SU-DHL-6 (cell line): ENCODE measurements around the gene NCCRP1.

Experiments used
- H2AFZ ChIP-seq: fragments of 200-600 bp; sonication (generic); 2 replicates; pipeline ENCODE4 v1.6.1; 2014; ENCODE audit warnings: low read depth, mild to moderate bottlenecking, moderate library complexity, mixed read lengths, antibody characterized with exemption, low read length; ENCODE audit not compliant: severe bottlenecking
- H3F3A ChIP-seq: fragments of 200-600 bp; shearing (Covaris generic); 2 replicates; pipeline ENCODE4 v1.6.0; 2016; ENCODE audit warnings: antibody characterized with exemption, mild to moderate bottlenecking; ENCODE audit not compliant: insufficient read depth
- H3K27ac ChIP-seq: fragments of 200-600 bp; sonication (generic); 2 replicates; pipeline ENCODE4 v1.5.1; 2016; ENCODE audit warnings: low read depth, mild to moderate bottlenecking, low read length, moderate library complexity, mixed read lengths
- H3K27me3 ChIP-seq: fragments of 200-600 bp; sonication (generic), shearing (Covaris generic); 2 replicates; pipeline ENCODE4 v1.6.0; 2014; ENCODE audit warnings: mild to moderate bottlenecking, low read length
- H3K36me3 ChIP-seq: fragments of 200-600 bp; sonication (generic); 2 replicates; pipeline ENCODE4 v1.6.1; 2014; ENCODE audit warnings: mild to moderate bottlenecking, low read length, mixed read lengths
- H3K4me2 ChIP-seq: fragments of 300-600, 200-600 bp; shearing (Covaris generic), sonication (generic); 2 replicates; pipeline ENCODE4 v1.6.0; 2014; ENCODE audit warnings: low read length, low read depth, mild to moderate bottlenecking; ENCODE audit not compliant: poor library complexity, severe bottlenecking
- H3K4me3 ChIP-seq: fragments of 200-600 bp; sonication (generic); 2 replicates; pipeline ENCODE4 v1.5.1; 2014; ENCODE audit warnings: antibody characterized with exemption, low read length, mild to moderate bottlenecking, mixed read lengths; ENCODE audit not compliant: insufficient read depth, poor library complexity, severe bottlenecking
- H3K79me2 ChIP-seq: fragments of 200-600 bp; sonication (generic); 2 replicates; pipeline ENCODE4 v1.6.1; 2014; ENCODE audit warnings: mild to moderate bottlenecking, low read length, moderate library complexity; ENCODE audit not compliant: insufficient read depth
- H3K9ac ChIP-seq: fragments of 200-600 bp; sonication (generic); 2 replicates; pipeline ENCODE4 v1.7.0; 2014; ENCODE audit warnings: mild to moderate bottlenecking, low read length
- H3K9me2 ChIP-seq: fragments of 200-600 bp; sonication (generic); replicated peaks from 2 replicates; pipeline ENCODE4 v1.6.1; 2014; ENCODE audit warnings: low read length; ENCODE audit not compliant: insufficient read depth
- H3K9me3 ChIP-seq: fragments of 200-600 bp; sonication (generic); 2 replicates; pipeline ENCODE4 v1.6.1; 2014; ENCODE audit warnings: low read length, mixed read lengths; ENCODE audit not compliant: insufficient read depth
- H4K20me1 ChIP-seq: fragments of 200-600 bp; sonication (generic); 2 replicates; pipeline ENCODE4 v1.6.1; 2014; ENCODE audit warnings: low read depth, mild to moderate bottlenecking, antibody characterized with exemption, low read length, moderate library complexity, mixed read lengths
- EZH2phosphoT487 ChIP-seq: fragments of 200-600 bp; sonication (generic), shearing (Covaris generic); conservative IDR thresholded peaks from 2 replicates; pipeline ENCODE4 v1.6.1; 2018; ENCODE audit warnings: mild to moderate bottlenecking, antibody characterized with exemption, low read length, moderate library complexity, mixed read lengths
- TF ChIP-seq, protein P1 (sequence below): fragments of 200-600 bp; sonication (generic); IDR thresholded peaks from one replicate; pipeline ENCODE4 v1.5.1; 2017; ENCODE audit warnings: antibody characterized with exemption, mild to moderate bottlenecking, low read length, moderate library complexity; ENCODE audit not compliant: insufficient read depth, poor library complexity, severe bottlenecking

Gene NCCRP1

DNA sequence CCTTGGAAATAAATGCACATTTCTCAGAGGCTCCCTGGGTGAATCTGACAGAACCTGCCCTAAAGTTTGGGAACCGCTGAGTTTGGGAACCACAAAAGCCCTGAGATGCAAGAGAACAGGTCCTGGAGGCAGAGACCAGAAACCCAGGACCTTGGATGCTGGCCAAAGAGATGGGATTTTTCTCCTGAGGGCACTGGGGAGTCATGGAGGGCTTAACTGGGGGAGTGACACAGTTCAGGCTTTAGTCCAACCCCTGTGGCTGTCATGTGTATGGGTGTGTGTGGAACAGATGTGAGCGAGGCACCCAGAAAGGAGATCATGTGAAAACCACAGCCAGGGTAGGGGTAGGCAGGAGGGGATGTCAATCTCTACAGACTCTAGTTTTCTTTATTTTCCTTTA lies 3.9 kb upstream of the NCCRP1 start:
- no peaks in the 10 kb centered on the region for H4K20me1 ChIP-seq
- H3K79me2 ChIP-seq, result no peaks in the 10 kb centered on the region
- no peak for TF ChIP-seq EZH2phosphoT487
- TF ChIP-seq, protein P1, sequence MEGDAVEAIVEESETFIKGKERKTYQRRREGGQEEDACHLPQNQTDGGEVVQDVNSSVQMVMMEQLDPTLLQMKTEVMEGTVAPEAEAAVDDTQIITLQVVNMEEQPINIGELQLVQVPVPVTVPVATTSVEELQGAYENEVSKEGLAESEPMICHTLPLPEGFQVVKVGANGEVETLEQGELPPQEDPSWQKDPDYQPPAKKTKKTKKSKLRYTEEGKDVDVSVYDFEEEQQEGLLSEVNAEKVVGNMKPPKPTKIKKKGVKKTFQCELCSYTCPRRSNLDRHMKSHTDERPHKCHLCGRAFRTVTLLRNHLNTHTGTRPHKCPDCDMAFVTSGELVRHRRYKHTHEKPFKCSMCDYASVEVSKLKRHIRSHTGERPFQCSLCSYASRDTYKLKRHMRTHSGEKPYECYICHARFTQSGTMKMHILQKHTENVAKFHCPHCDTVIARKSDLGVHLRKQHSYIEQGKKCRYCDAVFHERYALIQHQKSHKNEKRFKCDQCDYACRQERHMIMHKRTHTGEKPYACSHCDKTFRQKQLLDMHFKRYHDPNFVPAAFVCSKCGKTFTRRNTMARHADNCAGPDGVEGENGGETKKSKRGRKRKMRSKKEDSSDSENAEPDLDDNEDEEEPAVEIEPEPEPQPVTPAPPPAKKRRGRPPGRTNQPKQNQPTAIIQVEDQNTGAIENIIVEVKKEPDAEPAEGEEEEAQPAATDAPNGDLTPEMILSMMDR, result no peak
- H3K27me3 ChIP-seq, result no peaks in the 10 kb centered on the region
- H2AFZ ChIP-seq, result no peak overlapping the region
- no peaks in the 10 kb centered on the region for H3K9me2 ChIP-seq
- no peak overlapping the region for H3K27ac ChIP-seq
- H3F3A ChIP-seq, result no peaks in the 10 kb centered on the region
- H3K36me3 ChIP-seq, result no peaks in the 10 kb centered on the region
- H3K9me3 ChIP-seq, result no peaks in the 10 kb centered on the region
- H3K4me2 ChIP-seq, result no peak overlapping the region
- no peak overlapping the region for H3K9ac ChIP-seq
- no peak overlapping the region for H3K4me3 ChIP-seq

DNA sequence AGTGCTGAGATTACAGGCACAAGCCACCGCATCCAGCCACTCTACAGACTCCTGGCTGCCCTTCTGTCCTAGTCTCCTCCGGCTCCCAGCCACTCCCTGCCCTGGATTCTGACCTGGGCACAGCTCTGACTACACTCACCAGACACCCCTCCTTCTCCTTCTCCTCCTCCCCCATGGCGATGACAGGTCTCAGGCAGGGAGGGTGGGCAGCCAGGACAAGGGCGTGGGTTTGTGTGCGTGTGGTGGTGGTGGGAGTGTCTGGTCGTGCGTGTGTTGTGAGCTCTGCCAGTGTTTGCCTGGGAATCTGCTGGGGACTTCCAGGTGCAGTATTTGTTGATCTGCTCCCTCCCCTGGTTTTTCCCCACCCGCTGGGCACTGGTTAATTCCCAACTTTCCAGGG lies 3.0 kb upstream of the NCCRP1 start:
- Histone ChIP-seq H3K9ac (no peak overlapping the region), H3K27me3 (no peaks in the 10 kb centered on the region), H3K36me3 (no peaks in the 10 kb centered on the region), H4K20me1 (no peaks in the 10 kb centered on the region), H3K9me2 (no peaks in the 10 kb centered on the region), H3K9me3 (no peaks in the 10 kb centered on the region), H3K4me2 (no peak overlapping the region), H2AFZ (no peak overlapping the region), H3K27ac (no peak overlapping the region), H3F3A (no peaks in the 10 kb centered on the region), H3K4me3 (no peak overlapping the region), H3K79me2 (no peaks in the 10 kb centered on the region)
- no peak for TF ChIP-seq EZH2phosphoT487
- TF ChIP-seq, protein P1, result no peak

DNA sequence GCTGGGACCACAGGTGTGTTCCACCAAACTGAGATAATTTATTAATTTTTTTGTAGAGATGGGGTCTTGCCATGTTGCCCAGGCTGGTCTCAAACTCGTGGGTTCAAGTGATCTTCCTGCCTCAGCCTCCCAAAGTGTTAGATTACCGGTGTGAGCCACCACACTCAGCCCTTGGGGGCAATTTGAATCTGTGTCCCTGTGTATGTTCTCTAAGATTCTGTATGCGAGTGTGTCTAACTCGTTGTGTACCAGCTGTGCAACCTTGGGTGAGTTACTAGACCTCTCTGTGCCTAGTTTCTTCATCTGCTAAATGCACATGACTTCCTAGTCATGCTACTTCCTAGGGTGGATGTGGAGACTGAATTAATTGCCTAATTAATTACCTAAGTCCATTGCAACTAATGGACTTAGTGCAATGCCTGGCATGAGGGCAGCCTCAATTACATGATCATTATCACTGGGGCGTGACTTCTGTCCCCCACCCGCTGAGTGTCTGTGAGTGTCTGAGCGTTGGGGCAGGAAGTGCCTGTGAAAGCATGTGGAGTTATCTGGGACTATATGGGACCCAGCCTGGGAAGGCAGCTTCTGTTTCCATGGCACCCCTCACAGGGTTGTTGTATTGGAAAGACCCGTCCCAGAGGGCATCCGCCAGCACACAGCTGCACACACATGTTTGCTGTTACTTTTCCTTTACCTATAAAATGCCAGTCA lies 1.8 kb upstream of the NCCRP1 start:
- no peaks in the 10 kb centered on the region for H3K79me2 ChIP-seq
- H3K4me2 ChIP-seq, result no peak overlapping the region
- no peaks in the 10 kb centered on the region for H3F3A ChIP-seq
- no peaks in the 10 kb centered on the region for H3K36me3 ChIP-seq
- no peak overlapping the region for H3K9ac ChIP-seq
- H4K20me1 ChIP-seq, result no peaks in the 10 kb centered on the region
- H2AFZ ChIP-seq, result no peak overlapping the region
- no peaks in the 10 kb centered on the region for H3K9me2 ChIP-seq
- H3K27ac ChIP-seq, result no peak overlapping the region
- no peaks in the 10 kb centered on the region for H3K27me3 ChIP-seq
- H3K9me3 ChIP-seq, result no peaks in the 10 kb centered on the region
- H3K4me3 ChIP-seq, result no peak overlapping the region
- TF ChIP-seq, protein P1, result no peak
- no peak for TF ChIP-seq EZH2phosphoT487
